ENCODE results near the gene BCL2L1.
"Not testable (repeated sequence)": the region's sequence is repeated elsewhere in the genome, so short reads cannot be mapped to it uniquely, and the experiment has no call there.

Gene BCL2L1

DNA sequence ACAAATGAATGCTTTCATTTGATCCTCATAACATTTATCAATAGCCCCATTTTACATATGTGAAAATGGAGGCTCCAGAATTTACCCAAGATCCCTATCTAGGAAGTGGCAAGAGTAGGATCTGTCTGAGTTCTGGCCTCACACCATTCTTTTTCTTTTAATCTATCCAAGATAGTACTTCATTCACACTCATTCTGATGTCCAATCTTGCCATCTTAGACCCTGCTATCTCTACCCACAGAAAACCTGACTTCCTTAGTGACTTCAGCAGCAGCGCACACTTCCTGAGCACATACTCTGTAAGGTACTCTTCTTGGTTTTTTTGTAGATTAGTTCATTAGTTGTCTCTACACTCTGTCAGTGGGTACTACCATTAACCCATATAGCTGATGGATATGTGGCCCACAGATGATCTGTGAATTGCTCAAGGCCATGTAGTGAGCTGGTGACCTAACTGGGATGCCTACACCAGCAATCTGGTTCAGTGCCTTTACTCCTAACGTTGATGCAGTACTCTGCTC, 48.7 kb downstream of the BCL2L1 start:
- peak; percentile 46 for DNase-seq

DNA sequence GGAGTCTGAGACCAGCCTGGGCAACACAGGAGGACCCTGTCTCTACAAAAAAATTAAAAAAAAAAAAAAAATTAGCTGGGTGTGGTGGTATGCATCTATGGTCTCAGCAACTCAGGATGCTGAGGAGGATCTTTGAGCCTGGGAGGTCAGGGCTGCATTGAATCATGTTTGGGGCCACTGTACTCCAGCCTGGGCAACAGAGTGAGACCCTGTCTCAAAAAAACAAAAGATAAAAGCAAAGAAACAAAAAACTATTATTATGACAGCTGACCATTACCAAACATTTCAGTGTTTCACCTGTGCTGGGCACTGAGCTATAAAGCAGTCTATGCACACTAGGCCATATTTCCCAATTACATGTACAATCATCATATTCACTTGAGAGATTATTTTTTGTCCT, 49.2 kb downstream of the BCL2L1 start:
- no peak for DNase-seq

DNA sequence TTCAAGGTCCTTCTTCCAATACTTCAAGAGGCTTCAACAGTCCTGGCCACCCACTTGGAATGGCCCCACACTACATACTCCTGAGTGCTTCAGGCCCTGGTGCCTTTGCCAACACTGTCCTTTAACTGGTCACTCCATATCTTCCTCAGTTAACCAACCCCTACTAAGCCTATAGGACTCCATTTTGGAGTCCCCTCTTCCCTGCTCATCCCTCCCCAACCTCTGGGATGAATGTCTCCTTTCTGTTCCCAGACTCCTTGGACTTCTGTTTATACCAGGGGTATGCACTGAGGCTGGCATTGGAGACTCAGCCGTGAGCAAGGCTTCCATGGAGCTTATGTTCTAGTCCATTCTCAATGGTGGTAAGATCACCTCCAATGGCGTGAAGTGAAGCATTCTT, 51.3 kb downstream of the BCL2L1 start:
- DNase-seq: no peak

DNA sequence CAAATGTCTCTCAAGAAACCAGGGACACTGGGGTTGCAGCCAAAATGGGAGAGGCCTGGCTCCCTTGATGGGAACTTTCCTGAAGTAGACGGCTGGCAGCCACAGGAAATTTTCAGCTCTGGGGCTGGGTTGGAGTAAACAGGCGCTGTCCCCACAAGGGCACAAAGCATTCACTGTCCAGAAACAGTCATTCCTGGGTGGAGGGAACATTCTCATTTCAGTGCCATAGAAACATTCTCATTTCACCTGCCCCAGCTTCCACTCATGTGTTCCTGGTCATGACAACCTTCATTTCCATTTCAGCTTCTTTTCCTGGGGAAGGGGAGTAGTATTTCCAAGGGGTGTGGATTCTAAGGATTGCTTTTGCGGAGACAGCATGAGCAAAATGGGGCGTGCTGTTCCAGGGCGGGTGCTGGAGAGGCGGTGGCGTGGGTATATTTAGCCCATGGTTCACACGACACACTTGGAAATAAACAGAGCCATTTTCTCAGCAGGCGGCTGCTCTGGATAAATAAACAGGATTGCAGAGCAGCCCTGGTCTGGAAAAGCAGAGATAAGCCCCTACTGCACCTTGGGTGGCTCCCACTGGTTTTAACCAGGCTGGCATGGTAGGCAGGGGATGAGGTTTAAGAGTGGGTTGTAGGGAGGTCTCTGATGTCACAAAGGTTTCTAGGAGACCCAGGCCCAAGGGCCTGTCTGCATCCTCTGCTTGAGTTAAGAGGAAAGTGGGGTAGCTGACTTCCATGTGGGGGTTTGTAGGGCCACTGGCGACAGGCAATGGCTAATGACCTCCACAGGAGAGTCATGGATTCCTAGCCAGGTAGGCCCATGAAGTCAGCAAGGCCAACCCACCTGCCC, 52.1 kb downstream of the BCL2L1 start:
- DNase-seq: no peak

DNA sequence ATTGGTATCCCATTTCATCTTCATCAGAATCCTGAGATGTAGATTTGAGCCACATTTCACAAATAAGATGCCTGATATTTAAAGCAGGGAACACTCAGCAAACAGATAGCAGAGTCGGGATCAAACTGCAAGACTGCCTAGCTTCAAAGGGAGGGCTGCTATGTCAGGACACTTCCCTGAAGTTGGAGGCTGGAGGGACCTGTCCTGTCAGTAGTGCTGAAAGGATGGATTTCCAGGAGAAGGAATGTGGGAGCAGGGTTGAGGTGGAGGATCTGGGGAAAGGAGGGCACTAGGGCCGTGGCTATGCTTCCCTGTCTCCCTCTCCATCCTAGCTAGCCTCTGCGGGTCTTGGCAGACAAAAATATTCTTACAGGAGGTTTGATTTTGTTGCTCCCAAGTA, 52.8 kb downstream of the BCL2L1 start:
- no peak for DNase-seq

DNA sequence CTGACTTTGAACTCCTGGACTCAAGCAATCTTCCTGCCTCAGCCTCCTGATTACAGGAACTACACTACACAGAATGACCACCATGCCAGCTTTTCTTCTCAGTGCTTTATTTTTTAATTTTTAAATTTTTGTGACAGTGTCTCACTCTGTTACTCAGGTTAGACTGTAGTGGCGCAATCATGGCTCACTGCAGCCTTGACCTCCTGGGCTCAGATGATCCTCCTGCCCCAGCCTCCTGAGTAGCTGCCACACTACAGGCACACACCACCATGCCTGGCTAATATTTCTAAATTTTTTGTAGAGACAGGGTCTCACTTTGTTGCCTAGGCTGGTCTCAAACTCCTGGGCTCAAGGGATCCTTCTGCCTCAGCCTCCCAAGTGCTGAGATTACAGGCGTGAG, 53.7 kb downstream of the BCL2L1 start:
- DNase-seq: not testable (repeated sequence)

DNA sequence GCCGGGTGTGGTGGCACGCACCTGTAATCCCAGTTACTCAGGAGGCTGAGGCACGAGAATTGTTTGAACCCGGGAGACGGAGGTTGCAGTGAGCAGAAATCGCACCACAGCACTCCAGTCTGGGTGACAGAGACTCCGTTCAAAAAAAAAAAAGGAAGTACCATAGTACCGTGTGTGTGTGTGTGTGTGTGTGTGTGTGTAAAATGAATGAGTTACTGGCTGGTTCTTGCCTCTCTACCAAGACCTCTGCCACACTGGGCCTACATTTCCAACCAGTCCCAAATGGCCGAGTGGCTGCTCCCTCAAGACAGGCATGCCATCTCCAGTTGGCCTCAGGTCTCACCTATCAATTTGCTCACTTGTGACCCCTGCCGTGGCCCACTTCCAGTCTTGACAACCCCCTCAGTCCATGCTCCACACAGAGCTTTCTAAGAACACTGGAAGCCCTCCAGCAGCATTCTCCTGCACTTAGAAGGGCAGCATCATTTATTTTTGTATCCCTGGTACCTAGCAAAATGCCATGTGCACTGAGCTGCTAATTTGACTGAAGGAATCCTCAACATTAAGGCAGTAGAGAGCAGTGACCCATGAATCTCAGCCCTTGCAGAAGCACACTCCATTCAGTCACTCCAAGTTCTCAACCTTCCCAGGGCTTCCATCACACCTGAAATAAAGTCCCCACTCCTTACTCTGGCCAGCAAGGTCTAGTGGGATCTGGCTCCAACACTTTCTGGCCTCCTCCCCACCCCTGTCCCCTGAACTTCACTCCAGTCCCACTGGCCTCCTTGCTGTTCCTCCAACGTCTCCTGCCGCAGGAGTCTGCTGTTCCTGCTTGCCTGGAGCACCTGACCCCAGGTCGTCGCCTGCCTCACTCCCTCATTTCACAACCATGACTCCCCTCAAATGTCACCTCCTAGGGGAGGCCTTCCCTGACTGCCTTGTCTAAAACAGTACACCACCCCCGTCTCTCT, 55.1 kb downstream of the BCL2L1 start:
- peak; percentile 29 for DNase-seq

DNA sequence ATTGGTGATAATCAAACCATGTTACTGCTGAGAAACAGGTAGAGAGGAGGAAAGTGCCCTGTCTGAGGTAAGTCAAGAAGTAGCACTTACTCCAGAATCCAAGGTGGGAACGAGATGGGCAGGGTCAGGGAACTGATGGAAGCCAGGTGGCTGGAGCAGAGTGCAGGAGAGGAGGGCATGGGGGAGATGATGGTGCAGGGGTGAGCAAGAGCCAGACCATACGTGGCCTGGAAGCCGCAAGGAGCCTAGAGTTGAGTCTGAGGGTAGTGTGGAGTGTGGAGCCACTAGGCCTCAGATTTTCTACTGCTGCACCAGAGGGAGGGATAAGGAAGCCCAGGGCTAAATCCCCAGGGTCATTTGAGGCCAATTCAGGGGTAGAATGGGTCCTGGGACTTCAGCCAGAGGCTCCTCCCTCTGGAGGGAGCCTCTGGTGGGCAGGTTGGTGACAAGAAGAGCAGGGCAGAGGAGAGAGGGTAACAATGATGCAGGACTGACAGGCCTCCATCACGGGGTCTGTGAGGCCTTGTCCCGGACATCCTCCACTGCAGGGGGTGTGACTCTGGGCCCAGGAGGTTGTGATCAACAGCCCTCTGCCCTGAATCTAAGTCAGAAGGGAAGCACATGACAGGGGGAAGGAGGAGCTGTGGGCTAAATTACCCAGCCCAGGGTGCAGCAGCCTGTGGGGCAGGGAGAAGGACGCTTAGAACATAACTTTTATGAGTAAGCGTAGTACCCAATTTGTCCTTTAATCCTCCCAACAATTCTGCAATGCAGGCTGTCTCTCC, 56.2 kb downstream of the BCL2L1 start:
- peak; percentile 59 for DNase-seq

DNA sequence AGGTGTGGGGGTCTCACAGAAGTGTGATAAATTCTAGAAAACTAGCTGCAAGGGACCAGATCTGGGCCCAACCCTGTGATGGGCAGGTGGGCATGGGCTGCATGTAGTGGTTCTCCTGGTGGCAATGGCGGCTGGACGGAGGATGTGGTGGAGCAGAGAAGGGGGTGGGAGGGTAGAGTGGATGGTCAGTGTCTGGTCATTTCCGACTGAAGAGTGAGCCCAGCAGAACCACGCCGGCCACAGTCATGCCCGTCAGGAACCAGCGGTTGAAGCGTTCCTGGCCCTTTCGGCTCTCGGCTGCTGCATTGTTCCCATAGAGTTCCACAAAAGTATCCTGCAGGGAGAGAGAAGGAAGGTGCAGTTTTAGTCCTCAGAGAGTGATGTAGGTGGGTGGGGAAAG, 56.9 kb downstream of the BCL2L1 start:
- no peak for DNase-seq

DNA sequence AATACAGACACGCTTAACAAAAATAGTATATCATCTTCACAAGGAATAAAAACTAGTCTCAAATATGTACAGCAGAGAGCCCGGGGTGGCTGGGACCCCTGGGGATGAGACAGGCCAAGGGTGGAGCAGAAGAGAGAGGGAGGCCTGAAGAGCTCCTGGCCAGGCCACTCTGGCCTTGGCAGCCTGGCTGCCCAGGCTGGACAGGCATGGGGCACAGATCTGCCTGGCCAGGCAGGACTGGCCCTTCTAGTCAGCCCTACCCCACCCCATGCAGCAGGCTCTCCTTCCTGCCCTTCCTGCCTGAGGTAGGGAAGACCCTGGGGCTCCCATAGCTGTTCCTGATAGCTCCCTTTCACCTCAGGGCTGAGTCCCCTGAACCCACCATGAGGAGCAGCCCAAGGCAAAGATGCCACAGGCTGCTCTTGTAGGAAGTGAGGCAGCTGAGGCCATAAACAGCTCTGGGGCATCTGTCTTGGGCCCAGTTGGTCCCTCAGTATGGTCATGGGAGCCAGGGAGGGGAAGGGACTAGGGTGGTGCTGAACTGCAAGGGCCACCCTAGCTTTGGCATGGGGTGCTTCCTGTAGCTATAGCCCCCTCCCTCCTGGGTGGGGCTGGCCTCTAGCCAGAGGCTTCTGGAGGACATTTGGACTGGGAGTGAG, 57.8 kb downstream of the BCL2L1 start:
- no peak for DNase-seq

DNA sequence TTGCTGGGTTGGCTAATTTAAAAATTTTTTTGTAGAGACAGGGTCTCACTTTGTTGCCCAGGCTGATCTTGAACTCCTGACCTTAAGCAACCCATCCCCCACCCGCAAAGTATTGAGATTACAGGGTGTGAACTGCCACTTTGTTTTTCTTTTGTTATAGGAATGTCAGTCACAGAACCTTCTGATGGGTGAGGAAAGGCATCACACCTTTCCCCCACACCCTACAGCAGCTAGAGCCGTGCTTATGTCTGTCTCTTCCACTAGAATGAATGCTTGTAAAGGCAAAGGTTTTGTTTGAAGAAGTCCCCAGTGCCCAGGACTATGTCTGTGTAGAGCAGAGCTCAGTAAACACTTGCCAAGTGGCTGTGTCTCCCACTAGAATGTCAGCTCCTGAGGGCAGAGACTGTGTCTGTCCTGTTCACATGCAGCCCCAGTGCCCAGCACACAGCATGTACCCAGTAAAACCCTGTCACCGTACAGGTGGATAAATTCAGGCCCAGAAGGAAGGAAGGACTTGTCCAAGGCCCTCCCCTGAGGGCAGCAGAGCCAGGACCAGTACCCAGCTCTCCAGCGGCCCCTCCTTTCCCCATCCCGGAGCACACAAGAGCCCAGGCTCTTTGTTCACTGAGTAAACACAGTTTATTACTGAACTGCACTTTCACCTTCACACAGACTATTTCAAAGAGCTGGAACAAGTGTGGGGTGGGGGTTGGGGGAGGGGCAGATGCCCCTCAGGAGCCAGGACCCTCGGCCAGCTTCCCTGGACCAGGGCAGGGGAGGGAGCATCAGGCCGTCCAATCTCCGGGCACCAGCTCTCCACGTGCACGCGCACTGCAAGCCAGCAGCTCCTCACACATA, 58.6 kb downstream of the BCL2L1 start:
- DNase-seq: no peak

DNA sequence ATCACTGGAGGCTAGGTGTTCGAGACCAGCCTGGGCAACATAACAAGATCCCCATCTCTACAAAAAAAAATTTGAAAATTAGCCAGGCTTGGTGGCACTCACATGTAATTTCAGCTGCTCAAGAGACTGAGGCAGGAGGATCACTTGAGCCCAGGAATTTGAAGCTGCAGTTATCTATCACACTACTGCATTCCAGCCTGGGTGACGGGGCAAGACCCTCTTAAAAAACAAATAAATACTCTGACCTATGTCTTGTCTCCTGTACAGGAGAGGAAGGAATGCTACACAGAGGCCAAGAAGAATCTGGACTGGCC, 59.2 kb downstream of the BCL2L1 start:
- DNase-seq: no peak

DNA sequence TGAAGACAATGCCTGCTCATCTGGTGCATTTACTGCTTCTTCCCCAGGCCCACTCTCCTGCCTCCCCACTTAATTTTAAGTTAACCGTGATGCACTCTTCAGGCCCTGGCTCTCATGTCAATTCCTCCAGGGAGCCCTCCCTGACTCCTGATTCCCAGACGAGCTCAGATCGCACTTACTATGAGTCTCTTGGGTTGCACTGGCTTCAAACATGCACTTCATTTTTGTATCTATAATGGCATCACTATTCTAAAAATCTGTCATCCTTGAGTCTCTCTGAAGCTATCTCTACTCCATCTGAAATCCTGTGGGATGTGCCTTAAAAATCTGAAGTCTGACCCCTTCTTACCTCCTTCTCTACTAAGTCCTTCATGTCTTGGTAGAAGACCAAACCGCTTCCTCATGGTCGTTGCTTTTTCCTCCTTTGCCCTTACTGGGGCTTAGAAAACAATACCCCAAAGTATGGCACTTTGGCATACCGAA, 60.3 kb downstream of the BCL2L1 start:
- DNase-seq: no peak

DNA sequence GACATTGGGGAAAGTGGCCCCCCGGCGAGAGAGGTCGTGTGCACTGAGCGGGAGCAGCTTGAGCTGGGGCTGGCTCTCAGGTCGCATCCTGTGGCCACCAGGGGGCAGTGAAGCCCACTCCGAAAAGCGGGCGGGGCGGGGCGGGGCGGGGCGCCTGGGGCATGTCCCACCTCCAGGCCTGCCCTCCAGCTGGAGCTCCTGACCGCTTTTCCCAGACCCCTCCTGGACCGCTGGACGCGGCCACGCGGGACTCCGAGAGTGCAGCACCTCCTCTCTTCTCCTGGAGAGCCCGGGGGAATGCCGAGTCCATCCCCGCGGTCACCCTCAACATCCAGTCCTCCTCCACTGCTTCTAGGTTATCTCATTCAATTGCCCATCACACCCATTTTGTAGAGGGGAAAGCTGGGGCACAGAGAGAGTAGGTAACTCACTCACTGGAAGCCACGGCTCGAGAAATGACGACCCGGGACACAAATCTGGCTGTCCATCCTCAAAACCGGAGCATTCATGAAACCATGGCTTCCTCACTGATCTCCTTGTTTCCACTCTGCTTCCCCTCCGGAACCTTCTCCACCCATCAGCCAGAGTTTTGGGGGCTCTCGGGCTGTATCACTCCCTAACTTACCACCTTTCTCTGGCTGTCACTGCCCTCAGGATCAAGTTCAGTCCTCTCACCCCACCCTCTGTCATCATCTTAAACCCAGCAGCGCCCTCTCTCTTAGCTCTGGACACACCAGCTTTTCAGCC, 60.9 kb downstream of the BCL2L1 start:
- DNase-seq: peak; percentile 78

DNA sequence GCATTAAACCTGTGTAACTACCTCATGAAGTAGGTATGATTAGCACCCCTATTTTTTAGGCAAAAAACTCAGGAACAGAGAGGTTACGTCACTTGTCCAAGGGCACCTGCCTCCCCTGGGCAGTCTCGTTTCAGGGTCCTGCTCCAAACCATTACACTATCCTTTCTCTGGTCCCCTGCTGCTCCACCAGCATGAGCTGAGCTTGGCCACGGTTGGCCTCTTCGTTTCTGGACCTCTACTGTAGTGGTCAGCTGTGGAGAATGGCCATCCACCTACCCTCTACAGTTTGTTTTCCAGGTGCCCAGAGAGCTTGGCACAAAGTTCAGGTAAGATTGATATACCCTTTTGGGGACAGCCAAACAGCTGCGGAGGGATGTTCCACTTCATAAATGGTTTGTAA, 68.1 kb downstream of the BCL2L1 start:
- DNase-seq: no peak

DNA sequence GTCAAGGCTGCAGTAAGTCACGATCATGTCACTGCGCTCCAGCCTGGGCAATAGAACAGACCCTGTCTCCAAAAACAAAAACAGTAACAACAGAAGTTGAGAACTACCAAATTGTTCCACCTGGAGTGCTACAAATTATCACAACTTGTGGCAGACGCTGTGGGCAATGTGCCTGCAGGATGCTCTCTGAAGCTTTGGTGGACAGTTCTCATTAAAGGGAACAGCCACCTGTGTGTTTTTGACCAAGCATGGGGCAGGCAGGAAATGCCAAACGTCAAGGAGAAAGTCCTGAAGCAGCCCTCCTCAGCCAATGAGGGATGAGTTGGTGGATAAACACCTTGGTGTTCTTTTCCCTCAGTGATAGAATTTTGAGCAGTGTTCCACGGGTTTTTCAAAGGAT, 69.1 kb downstream of the BCL2L1 start:
- no peak for DNase-seq

DNA sequence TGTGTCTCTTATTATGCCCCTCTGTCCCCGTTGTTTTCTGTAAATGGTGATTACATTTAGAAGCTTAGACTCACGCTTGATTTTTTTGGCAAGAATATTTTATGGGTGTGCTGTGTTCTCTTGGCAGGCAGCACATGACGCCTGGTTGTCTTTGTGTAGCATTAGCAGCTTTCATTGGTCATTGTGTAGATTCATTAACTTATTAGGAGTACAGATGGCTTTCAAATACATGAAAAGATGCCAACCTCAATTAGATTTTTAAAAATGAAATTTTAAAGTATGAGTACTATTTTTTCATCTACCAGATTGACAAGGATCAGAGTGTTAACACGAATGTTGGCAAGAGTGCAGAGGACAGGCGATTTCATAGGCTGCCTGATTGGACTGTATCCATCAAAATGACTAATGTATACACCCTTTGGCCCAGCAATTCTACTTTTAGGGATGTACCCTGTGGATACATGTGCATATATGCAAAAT, 69.7 kb downstream of the BCL2L1 start:
- DNase-seq: no peak

DNA sequence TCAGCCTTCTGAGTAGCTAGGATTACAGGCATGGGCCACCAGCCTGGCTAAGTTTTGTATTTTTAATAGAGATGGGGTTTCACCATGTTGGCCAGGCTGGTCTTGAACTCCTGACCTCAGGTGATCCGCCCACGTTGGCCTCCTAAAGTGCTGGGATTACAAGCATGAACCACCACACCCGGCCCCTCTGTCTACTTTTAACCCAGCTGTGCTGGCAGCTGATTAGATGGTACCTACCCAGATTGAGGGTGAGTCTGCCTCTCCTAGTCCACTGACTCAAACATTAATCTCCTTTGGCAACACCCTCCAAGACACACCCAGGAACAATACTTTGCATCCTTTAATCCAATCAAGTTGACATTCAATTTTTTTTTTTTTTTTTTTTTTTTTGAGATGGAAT, 74.6 kb downstream of the BCL2L1 start:
- DNase-seq: not testable (repeated sequence)

DNA sequence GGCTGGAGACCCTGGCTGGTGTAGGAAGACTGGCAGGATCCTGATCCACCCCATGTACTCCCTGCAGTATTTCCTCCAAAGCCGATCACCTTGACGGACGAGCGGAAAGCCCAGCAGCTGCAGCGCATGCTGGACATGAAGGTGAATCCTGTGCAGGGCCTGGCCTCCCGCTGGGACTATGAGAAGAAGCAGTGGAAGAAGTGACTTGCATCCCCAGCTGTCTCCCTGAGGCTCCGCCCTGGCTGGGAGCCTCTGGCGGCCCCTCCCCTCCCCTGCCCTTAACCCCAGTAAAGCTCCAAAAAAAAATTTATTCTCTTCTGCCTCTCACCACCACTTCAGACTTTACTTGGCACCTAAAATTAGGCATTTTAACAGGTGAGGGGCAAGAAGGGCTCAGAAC, 78.0 kb downstream of the BCL2L1 start:
- DNase-seq: no peak

DNA sequence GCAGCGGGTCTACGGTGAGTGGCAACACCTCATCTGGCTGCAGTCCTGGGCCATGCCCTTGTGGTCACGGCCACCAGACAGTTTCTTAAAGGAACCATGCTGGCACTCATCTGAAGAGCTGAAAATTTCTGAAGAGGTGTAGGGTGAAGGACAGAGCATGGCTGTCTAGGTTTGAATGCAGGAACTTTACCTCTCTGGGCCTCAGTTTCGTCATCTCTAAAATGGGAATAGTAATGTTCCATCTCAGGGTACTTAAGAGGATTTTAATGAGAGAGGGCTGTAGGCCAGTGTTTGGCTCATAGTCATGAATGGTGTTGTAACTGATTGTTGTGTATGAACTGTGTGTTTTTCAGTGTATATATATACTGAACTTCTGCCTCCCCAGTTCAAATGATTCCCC, 79.1 kb downstream of the BCL2L1 start:
- no peak for DNase-seq

Measured in CD4-positive, alpha-beta T cell treated with Interleukin-21 for 1 hour (primary cell).